ENCODE measurements around the gene CLN5.

DNA sequence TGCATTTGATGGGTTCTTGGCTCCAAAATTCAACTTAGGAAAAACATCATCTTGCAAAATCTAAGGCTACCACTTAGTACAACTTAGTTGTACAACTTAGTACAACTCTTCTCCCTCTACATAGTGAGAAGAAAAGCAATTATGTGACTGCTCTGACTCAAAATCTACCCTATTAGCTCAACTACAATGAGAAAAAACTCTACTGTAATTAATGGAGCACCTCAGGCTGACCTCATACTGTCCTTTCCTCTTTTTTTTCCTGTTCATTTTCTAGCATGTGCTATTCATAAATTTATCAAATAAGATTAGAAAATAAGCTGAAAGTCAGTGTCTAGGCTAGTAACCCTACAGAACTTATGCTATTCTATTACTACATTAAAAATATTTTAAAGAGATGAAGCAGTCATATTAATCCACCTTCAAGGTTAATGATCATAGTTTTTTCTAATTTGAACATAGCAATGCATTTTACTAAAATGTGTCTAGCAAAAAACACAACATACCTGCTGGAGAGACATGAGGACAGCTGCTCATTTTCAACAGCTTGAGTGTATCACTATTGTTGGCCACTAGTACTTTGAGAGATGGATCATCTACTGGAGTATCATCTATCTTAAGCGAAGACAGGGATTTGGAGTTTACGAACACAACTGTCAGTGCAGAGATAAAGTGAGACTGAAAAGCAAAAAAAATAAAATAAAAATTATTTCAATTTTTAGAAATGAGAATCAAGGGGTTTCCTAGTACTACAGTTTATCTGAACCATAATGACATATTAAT, 23.2 kb downstream of the CLN5 start:
- TF ChIP-seq POLR2AphosphoS5 (IDR thresholded peaks at IDR 0.05): no peak
- TF ChIP-seq, protein P1, sequence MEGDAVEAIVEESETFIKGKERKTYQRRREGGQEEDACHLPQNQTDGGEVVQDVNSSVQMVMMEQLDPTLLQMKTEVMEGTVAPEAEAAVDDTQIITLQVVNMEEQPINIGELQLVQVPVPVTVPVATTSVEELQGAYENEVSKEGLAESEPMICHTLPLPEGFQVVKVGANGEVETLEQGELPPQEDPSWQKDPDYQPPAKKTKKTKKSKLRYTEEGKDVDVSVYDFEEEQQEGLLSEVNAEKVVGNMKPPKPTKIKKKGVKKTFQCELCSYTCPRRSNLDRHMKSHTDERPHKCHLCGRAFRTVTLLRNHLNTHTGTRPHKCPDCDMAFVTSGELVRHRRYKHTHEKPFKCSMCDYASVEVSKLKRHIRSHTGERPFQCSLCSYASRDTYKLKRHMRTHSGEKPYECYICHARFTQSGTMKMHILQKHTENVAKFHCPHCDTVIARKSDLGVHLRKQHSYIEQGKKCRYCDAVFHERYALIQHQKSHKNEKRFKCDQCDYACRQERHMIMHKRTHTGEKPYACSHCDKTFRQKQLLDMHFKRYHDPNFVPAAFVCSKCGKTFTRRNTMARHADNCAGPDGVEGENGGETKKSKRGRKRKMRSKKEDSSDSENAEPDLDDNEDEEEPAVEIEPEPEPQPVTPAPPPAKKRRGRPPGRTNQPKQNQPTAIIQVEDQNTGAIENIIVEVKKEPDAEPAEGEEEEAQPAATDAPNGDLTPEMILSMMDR (IDR thresholded peaks at IDR 0.05): no peak
